ENCODE measurements around the gene OSBPL1A. TPM values are rescaled to one million over a fixed set of nuclear protein-coding genes. Genes with fewer than 3 reads are reported as not detected.

OSBPL1A gene
- total RNA-seq, 6 experiments from 2014 or later, result 6.2 to 16.3 (median 13.7) TPM

DNA sequence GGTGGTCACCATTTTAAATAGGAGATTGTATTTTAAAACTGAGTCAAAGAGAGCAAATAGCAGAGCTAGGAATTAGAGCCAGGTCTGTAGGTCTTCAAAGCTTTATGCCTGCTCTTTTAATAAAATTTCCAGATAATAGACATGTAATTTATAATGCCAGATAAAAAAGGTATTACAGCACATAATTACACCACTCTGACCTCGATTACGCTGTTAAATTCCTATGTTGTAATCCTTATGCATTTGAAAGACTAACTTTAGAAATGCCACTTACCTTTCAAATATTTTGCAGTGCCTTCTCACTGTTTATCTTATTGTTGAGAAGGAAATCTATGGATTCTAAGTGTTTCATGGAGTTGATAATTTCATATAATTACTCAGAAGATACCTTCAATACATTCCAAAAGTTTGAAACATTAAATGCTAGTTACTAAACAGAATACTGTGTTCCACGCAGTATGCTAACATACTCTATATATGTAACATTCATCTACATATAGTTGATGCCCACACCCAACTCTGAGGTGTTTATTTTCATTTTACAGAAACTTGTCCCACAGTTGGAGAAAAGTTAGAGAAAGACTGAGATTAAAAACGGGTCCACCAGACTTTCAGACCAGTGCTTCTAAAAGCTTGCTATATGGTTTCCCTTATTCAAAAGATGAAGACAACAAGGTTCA, 120.0 kb downstream of the OSBPL1A start:
- TF ChIP-seq, protein P1, sequence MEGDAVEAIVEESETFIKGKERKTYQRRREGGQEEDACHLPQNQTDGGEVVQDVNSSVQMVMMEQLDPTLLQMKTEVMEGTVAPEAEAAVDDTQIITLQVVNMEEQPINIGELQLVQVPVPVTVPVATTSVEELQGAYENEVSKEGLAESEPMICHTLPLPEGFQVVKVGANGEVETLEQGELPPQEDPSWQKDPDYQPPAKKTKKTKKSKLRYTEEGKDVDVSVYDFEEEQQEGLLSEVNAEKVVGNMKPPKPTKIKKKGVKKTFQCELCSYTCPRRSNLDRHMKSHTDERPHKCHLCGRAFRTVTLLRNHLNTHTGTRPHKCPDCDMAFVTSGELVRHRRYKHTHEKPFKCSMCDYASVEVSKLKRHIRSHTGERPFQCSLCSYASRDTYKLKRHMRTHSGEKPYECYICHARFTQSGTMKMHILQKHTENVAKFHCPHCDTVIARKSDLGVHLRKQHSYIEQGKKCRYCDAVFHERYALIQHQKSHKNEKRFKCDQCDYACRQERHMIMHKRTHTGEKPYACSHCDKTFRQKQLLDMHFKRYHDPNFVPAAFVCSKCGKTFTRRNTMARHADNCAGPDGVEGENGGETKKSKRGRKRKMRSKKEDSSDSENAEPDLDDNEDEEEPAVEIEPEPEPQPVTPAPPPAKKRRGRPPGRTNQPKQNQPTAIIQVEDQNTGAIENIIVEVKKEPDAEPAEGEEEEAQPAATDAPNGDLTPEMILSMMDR (IDR thresholded peaks at IDR 0.05), result no peak
- H3K9me3 Mint-ChIP-seq, result no peaks in the 10 kb centered on the region
- H3K27ac Mint-ChIP-seq, result no peak overlapping the region

DNA sequence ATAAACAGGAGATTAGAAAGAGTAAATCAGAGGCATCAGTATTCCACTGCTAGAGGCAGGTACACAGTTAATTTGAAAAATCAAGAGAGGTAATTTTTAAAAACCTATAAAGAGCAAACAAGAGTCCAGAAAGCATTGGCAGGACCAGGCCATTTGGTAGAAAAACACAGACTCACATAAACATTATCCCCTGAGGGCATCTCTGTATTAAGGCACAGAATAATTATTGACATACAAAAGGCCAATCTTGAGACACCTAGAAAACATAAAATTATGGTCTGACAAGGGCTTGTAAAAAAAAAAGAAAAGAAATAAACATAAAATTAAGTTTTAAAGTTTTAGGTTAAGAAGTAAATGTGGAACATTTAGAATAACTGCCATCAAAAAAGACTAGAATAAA, 120.6 kb downstream of the OSBPL1A start:
- DNase-seq, result no peak
- TF ChIP-seq, protein P1 (IDR thresholded peaks at IDR 0.05), result no peak
- Mint-ChIP-seq H3K36me3 (ENCODE audit: low read depth) (no peaks in the 10 kb centered on the region), H3K4me3 (no peak overlapping the region), H3K4me1 (ENCODE audit: low read depth) (peaks cover 14% of the 10 kb centered on the region), H3K9me3 (no peaks in the 10 kb centered on the region), H3K27me3 (ENCODE audit: insufficient read depth) (no peaks in the 10 kb centered on the region; the same call in none of the 2 replicates), H3K27ac (no peak overlapping the region)

More for the DNA sequence above, 120.0 kb downstream of the OSBPL1A start:
- DNase-seq, result no peak
- H3K36me3 Mint-ChIP-seq (ENCODE audit: low read depth), result no peaks in the 10 kb centered on the region
- no peaks in the 10 kb centered on the region; the same call in 1 of the 2 replicates for H3K27me3 Mint-ChIP-seq (ENCODE audit: insufficient read depth)
- peaks cover 9% of the 10 kb centered on the region for H3K4me1 Mint-ChIP-seq (ENCODE audit: low read depth)
- no peak overlapping the region for H3K4me3 Mint-ChIP-seq

DNA sequence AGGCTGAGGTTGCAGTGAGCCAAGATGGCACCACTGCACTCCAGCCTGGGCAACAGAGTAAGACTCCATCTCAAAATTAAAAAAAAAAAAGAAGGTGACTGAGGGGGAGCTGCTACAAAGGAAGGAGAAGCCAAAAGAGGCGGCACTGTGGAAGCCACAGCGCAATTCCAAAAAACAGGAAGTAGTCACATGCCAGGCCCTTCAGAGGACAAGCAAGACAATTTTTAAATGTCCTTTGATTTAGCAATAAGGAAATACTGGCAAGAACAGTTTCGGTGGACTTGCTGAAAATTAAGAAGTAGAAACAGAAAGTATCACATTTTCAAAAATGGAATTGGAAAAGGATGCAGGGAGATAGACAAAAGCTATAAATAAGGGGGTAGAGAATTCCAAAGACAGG, 122.8 kb downstream of the OSBPL1A start:
- H3K4me1 Mint-ChIP-seq (ENCODE audit: low read depth), result peaks cover 29% of the 10 kb centered on the region
- H3K27me3 Mint-ChIP-seq (ENCODE audit: insufficient read depth), result peaks cover 1% of the 10 kb centered on the region
- H3K36me3 Mint-ChIP-seq (ENCODE audit: low read depth), result no peaks in the 10 kb centered on the region
- no peaks in the 10 kb centered on the region for H3K9me3 Mint-ChIP-seq
- no peak for DNase-seq
- TF ChIP-seq, protein P1 (IDR thresholded peaks at IDR 0.05), result no peak
- no peak overlapping the region for H3K4me3 Mint-ChIP-seq
- H3K27ac Mint-ChIP-seq, result no peak overlapping the region

DNA sequence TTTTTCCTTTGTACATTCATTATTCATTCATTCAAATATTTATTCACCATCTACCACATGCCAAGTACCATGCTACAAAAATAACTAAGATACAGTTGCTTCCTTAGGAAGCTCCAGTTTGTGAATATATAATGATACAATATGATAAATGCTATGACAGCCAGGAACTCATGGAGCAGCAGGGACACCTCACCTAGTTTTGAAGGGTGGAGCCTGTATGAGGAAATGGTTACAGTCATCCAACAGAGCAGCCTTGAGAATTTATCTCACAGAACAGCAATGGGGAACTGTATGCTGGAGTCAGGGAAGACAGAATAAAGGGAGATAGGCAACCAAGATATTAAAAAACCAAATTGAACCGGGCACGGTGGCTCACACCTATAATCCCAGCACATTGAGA, 124.0 kb downstream of the OSBPL1A start:
- no peaks in the 10 kb centered on the region for H3K36me3 Mint-ChIP-seq (ENCODE audit: low read depth)
- H3K4me3 Mint-ChIP-seq, result no peak overlapping the region
- no peak for DNase-seq
- H3K27ac Mint-ChIP-seq, result no peak overlapping the region
- peaks cover 3% of the 10 kb centered on the region for H3K27me3 Mint-ChIP-seq (ENCODE audit: insufficient read depth)
- H3K4me1 Mint-ChIP-seq (ENCODE audit: low read depth), result peaks cover 41% of the 10 kb centered on the region
- no peaks in the 10 kb centered on the region for H3K9me3 Mint-ChIP-seq
- TF ChIP-seq, protein P1 (IDR thresholded peaks at IDR 0.05), result no peak

DNA sequence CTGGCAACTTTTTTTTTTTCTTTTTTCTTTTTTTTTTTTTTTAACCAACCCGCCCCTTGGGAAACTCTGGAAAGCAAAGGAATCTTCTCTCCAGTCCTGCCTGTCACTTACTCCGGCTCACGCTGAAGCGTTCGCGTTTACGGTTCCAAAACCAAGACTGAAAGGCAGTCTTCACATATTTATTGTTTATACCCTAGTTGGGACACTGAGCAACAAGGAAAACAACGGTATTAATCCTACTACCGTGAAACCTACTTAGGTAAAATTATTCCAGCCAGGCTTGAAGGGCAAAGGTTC, 125.4 kb downstream of the OSBPL1A start:
- H3K4me1 Mint-ChIP-seq (ENCODE audit: low read depth), result peaks cover 42% of the 10 kb centered on the region
- H3K9me3 Mint-ChIP-seq, result no peaks in the 10 kb centered on the region
- TF ChIP-seq, protein P1 (IDR thresholded peaks at IDR 0.05), result no peak
- no peak for DNase-seq
- peak overlapping the region; percentile 66 for H3K27ac Mint-ChIP-seq
- peaks cover 3% of the 10 kb centered on the region for H3K27me3 Mint-ChIP-seq (ENCODE audit: insufficient read depth)
- no peaks in the 10 kb centered on the region for H3K36me3 Mint-ChIP-seq (ENCODE audit: low read depth)
- H3K4me3 Mint-ChIP-seq, result peak overlapping the region; percentile 91

All from HFFc6 (cell line).